ENCODE data around the gene ANP32A. TPM values are rescaled to one million over a fixed set of nuclear protein-coding genes. Genes with fewer than 3 reads are reported as not detected.

ANP32A gene
- total RNA-seq, 1 experiment from 2014 or later: 151 TPM

DNA sequence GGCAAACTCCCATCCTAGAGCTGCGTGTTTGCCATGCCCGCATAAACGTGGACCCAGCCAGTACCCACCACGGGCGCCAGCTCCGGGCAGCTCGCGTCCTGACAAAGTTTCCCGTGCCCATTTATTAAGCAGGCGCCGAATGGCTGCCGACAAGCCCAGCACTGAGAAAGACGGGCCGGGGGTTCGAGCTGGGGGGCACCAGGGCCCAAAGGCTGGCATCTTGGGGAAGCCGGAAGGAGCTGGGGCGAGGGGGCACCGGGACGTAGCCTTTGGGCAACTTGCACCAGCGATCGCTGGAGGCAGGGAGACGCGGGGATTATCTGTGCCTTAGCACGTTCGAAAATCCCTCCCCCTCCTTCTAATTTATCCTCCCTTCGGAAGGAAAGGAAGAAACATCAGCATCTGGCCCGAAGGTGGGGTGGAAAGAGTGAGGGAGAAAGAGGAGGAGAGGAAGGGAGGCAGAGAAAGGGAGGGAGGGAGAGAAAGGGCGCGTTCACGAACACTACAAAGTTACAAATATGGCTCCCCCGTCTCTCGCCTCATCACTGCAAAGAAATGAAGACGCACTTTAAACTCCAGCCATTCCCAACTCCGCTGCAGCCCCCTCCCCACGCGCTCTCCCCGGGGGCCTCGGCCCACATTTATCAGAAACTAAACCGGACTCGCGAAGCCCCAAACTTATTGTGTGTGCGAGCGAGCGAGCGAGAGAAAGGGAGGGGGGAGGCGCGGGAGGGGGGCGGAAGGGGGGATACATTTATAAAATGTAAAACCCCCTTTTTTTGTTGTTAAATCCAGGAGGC, 1.0 kb downstream of the ANP32A start:
- peak; percentile 62 for DNase-seq (ENCODE audit: low spot score)

DNA sequence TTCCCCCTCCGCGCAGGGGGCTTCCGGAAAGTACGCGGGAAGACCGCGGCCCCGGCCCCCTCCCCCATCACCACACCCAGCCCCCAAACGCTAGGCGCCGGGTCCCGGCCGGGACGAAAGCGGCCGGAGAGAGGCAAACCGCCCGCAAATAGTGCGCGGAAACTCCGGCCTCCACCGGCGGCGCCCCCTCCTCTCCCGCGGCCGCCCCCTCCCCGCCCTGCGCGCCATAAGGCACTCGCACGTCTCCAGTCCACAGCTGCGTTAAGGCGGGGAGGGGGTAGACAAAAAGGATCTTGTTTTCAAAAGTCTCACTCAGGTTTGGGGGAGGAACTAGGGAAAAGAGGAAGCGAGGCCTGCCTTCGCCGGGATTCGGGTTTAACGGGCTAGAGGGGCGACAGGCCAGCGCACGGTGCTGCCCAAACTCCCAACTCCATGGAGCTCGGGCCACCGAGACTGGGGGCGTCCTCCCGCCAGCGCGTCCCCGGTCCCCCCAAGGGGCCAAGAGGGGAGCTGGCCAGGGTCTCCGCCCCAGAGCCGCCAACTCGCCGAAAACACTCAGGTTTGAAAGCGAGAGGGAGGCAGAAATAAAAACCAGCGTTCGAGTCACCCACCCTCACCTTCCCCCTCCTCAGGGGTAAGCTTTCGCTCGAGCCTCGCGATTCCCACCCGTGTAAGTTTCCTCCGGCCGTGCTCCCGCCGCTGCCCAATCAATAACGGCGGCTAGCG, 1.8 kb downstream of the ANP32A start:
- DNase-seq (ENCODE audit: low spot score): peak; percentile 27

DNA sequence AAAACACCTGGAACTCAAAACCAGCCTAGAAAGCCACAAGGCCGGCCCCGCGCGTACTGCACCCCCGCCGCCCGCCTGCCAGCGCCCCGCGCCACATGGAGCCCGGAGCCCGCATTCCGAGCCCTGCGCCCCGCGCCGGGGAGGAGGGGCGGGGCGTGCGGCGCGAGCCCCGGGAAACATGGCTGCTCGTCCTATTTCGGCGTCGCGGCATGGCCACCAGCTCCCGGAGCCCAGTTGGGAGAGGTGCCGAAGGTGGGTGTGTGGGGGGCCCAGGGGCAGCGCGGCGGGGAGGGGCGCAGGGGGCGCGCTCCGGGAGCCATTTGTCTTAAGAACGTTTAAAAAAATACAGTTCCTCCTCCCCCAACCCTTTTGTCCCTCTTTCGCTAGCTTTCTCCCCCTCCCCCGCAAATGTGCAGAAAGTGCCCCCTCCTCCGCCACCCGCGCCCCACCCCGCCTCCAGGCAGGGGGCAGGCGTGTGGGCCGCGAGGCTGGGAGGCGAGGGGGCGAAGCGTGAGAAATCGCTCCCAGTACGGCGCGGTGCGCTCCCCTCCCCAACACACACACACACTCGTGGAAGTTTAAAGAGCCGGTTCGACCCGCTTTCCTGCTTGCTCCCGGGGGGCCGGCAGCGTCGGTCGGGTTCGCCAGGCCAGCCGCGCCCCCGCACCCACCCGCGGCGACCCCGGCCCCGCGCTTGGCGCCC, 2.5 kb downstream of the ANP32A start:
- peak; percentile 75 for DNase-seq (ENCODE audit: low spot score)

DNA sequence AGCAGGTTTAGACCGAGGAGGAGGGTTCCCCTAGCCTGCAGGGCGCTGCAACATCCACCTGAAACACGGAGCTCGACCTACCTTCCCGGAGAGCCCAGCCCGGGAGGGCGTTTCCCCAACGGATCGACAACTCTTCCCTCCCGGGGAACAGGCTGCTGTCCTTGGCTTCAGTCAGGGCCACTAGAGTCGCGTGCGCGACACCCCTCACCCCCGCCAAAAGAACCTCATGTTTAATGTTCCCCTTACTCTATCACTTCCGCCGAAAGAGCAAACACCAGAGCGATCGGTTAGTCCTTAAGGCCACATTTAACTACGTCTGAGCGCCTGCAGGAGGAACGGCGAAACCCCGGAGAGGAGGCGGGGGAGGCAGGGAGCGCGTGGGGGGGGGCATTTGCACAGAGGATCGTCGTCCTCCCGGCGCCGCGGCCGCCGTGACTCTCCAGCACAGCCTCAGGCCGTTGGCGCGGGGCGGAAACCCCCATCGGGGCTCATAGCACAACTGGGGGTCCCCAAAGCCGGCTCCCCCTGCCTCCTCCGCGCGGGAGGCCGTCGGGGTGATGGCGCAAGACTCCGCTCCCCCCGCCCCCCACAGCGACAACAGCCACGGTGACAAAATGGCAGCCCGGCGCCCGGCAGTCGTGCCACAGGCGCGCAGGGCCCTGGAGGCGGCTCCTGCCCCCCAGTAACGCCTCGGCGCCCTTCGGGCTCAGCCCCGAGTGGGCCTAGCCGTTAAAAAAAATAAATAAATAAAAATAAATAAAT, 3.2 kb downstream of the ANP32A start:
- DNase-seq (ENCODE audit: low spot score): peak; percentile 49

DNA sequence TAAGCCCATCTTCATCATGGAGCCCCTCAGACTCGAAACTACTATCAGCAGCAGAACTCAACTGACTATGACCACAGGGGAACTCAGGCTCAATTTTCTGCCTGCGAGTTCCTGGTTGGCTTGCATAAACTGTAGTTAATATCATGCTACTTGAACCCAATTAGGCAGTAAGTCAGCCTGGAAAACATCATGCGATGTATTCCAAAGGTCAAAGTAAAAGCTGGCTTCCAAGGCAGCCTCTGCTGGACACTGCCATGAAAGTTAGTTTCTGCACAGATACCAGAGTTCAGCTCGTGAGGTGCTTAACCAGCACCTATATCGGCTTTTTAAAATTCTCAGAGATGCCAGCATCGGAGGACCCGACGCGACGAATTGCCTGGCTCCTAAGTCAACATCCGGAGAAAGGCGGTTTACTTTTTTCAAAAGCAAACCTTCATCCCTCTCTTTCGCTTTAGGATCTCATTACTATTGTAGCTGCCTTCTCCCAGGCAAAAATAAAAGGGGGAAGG, 3.8 kb downstream of the ANP32A start:
- no peak for DNase-seq (ENCODE audit: low spot score)

DNA sequence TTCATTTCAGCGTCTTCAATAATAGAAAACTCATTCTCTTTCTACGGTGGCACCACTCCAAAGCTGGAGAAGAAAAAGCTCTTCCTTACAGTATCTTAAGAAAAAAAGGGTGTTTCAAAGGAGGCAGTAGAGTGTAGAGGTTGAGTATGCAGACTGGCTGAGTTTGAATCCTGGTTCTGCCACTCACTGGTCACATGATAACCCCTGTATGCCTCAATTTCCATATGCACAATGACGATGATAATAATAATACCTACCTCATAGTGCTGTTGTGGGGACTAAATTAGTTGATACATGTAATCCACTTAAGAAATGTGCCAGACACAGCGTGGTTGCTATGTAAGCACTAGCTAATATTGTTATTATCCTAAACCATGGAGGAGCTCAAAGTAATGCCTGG, 4.5 kb downstream of the ANP32A start:
- DNase-seq (ENCODE audit: low spot score): no peak

DNA sequence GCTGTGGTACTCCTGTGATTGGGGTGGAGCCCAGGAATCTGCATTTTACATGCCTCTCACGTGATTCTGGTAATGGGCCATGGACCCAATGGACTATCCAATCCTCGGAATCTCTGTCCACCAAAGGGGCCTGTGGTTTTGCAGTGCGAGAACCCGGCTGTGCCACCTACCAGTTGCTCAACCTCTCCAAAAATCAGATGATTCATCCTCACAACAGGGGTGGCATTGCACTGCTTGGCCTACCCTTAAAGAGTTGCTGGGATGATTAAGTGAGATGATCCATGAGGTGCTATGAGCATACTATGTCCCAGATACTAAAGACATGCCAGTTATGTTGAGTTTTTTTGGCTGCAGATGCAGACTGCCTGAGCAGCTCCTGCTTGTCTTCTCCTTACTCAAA, 5.1 kb downstream of the ANP32A start:
- DNase-seq (ENCODE audit: low spot score): no peak

DNA sequence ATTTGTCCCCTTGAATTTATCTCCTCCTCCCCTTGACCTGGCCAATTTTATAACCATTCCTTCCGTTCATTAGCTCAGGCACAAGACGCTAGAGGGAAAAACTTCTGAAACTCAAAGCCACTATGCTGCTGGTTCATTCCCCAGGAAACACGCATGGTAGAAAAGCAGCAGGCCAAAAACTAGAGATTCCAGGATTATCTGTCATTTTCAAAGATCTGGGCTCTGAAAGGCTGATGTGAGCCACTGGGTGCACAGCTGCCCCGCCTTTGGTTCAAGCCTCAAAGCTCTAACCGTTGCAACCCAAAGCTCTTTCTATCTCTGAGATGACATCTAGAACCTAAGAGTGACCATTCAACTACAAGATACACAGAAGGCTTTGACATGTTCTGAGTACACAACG, 6.1 kb downstream of the ANP32A start:
- no peak for DNase-seq (ENCODE audit: low spot score)

DNA sequence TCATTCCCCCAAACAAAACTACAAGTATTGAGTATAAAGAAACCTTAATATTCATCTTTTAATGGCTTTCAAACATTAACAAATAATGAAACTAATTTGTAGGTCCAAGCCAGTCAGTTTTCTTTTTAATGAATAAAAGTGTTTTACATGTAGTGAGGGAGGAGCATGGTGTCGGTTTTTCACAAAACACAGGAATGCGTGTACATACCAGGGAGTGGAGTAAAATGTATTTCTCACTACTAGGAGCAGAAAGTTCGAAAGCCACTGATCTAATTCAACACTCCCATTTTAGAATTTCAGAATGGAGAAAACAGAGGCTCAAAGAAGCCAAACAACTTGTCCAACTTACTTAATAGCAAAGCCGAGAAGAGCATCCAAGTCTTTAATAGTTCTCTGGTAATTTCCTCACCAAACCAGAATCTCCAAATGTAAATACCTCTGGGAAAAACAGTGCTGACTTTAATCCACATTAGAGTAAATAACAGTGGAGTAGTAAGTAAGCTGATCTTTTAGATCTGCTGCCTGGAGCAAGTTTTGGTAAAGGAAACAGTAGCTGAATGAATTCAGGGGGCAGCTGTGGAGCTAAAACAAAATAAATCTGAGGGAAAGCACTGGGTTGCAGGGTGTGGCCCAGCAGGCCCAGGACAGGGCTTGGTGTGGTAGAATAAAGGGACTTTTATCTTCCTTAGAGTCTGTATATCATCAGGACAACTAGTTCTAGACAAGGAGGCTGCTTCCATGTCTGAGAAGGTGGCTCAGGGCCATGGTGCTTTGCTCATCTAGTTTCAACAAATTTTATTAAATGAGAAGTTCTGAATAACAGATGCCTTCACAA, 7.9 kb downstream of the ANP32A start:
- DNase-seq (ENCODE audit: low spot score): no peak

DNA sequence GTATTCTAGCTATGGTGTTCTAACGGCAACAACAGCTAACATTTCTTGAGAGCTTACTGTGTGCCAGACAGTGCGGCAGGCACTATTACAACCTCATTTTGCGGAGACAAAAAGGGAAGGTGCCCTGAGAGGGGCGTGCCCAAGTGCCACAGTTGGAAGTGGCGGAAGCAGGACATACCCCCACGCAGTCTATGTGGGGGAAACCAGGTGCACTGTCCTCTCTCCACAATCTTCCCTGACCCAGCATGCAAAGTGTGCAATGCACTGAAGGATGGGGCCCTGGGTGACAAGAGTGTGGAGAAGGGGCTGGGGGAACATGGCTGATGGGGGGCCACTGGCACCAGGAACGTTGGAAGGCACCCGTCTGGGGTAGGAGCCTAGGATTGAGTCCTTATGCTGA, 8.6 kb downstream of the ANP32A start:
- DNase-seq (ENCODE audit: low spot score): no peak

DNA sequence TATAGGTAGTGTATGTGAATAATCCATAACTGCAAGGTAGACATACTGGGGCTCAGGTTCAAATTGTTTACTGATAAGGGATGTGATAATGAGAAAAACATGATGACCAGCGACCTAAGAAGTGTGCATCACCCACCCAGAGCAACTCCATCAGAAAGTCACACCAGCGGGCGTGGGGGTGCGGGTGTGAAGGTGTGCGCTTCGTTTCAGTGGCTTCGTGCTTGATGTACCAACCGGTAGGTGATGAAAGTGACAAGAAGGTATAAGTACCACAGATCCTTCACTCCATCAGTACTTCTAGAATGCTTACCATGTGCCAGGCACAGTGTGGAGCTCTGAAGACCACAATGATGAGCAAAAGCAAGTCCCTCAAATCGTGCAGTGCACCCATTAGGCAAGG, 11.2 kb downstream of the ANP32A start:
- no peak for DNase-seq (ENCODE audit: low spot score)

DNA sequence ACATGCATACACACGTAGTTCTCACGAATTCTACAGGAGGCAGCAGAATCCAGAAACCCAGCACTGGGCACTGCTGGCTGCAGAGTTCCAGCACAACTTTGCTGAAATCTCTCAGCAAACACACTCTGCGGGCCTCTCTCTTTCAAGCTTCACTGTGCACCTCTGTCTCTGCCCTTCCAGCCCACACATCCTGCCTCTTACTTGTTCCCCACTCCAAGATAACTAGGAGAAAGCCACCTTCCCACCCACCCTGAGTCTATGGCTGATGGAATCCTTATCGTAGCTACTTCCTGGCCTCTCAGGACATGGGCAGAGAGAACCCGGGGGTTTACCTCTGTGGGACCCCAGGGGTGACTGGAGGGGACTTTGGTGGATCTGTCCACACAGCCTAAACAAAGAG, 11.9 kb downstream of the ANP32A start:
- DNase-seq (ENCODE audit: low spot score): no peak

DNA sequence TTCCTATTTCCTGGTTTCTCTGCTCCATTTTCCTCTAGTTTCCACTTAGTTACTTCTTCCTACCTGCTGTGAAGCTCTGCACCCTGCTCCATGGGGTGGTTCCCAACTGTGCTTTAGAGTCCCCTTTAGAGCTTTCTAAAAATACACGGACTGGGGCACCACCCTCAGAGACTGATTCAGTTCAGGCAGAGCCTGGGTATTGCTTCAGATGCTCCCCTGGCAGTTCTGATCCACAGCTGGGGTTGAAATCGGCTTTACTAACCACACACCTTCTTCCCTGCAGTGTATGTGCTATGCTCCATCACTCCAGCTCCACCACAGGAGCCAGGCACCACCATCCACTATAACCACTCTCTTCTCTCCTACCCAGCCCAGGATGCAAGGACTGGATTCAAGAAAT, 12.6 kb downstream of the ANP32A start:
- no peak for DNase-seq (ENCODE audit: low spot score)

DNA sequence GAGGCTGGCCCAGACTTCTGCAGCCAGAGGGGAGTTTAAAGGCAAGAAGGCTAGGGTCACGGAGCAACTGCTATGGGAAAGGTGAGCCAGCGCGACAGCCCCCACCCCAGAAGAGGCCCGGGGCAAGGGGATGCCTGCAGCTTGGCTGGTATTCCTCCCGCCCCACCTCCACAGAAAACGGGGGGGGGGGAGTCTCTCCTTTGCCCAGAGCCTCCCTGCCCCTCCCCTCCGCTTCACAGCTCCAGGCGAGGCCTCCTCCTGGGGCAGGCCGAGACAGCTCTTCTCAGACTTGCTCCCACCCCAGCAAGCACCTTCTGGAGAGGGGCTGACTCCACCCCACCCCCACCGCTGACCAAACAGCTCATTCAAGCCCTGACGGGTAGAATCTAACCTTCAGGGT, 13.4 kb downstream of the ANP32A start:
- DNase-seq (ENCODE audit: low spot score): no peak

DNA sequence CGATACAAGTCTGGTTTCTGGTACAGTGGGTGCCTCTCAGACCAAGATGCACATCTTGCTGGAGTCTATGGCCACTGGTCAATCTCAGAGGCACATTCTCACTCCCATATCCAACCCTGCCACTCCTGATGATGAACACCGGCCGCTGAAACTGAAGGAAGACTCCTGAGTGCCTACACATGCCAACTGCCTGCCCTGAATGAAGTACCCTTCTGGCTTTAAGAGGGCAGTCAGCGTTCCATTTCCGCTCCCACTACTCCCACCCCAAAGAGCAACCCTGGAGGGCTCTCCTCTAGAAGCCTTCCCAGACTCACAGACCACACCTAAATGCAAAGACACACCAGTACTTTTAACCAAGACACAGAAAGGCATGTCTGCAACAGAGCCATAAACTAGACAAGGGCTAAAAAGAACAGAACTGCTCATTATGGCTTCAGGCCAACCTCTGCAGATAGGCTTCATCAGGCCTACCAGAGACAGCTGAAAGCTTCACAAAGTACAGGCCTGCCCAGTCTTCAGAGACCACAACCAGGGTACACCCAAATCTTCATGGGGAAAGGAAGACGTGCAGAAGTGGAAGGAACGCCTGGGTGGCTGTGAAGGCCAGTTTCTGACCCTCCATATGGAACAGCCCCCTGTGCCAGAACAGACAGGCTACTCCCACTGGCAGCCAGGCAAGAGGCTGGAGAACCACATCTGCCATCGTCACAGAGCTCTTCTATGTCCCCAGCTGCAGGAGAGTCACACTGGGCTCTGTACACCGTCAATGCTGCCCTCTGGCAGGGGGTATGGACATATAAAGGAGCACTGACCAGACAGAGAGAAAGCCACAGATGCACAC, 14.3 kb downstream of the ANP32A start:
- DNase-seq (ENCODE audit: low spot score): no peak

DNA sequence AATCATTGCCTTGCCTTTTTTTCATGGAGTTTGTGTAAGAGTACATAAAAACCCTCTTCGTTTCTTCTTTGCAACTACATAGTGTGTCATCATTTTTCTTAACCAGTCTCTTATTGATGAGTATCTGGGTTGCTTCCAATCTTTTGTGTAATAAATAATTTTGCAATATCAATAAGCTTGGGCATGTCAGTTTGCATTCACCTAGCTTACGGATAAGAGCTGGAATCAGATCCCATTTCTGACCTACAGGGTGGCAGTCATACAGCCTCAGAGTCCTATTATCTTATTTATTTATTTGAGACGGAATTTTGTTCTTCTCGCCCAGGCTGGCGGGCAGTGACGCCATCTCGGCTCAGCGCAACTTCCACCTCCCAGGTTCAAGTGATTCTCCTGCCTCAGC, 18.3 kb downstream of the ANP32A start:
- DNase-seq (ENCODE audit: low spot score): no peak

DNA sequence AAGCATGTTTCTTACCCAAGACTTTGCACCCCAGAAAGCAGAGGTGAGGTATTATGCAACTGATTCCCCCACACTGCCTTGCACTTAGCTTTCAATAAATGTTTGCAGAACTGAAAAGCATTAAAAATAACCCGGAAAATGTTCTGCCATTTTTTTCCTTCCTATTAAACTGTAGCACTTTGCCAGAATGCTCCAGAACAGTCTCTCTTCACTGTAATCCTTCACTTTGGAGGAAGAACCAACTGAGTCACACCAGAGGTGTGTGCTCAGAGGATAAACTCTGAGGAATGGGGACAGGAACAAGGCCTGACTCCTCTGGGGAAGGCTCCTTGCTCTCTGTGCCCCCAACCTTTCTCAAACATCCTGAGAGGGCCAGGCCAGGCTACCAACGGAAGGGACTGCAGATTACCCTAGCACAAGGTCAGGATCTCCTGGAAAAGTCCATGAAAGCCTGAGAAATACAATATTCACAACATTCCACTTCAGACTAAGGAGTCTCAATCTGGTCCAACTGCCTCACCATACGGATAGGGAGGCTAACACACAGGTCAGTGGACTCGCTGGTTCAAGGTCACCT, 19.0 kb downstream of the ANP32A start:
- DNase-seq (ENCODE audit: low spot score): no peak

DNA sequence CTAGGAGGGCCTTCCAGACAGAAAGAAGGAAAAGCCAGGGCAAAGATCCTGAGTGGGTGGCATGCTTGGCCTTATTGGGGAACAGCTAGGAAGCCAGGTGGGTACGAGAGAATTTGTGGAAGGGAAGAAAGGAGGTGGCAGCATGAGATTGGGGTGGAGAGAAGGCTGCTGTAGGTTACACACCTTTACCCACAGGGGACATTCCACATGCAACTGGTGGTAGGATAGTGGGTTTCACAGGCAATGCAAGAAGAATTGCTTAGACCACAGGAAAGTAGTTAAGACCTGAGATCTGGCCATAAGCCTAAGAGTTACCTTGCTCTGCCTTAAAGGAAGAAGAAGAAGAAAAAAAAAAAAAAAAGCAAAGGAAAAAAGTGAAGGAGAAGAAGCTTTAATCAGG, 19.8 kb downstream of the ANP32A start:
- DNase-seq (ENCODE audit: low spot score): no peak

DNA sequence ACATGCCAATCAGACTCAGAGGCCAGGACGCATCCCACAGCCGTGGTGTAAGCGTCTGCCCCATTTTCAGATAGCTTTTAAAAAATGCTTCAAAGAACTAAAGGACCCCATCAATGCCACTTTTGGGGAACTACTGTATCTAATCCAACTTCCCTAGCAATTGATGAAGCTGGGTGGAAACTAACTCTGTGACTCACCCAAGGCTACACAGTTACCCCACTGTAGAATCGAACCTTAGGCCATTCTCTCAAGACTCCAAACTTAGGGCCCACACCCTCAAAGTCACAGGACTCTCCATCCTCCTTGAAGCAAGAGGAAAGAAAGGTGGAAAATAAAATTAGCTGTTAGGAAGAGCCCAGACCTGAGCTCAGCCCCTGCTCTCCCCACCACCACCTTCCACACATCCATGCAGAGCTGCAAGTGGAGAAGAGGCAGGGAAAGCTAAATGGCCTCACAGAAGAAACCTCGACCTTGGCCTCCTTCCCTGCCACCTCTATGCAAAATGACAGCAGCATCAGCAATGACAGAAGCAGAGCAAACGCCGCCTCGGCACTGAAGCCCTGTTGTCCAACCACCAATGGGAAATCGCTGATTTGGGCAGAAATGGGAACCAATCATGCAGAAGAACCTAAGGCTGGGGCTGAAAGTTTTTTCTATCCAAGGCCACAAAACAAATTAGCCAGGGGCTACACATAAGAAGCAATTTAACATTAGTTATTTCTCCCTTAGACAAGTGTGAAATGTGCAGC, 22.2 kb downstream of the ANP32A start:
- DNase-seq (ENCODE audit: low spot score): no peak
